ENCODE data around the gene GATD1.

Gene GATD1

DNA sequence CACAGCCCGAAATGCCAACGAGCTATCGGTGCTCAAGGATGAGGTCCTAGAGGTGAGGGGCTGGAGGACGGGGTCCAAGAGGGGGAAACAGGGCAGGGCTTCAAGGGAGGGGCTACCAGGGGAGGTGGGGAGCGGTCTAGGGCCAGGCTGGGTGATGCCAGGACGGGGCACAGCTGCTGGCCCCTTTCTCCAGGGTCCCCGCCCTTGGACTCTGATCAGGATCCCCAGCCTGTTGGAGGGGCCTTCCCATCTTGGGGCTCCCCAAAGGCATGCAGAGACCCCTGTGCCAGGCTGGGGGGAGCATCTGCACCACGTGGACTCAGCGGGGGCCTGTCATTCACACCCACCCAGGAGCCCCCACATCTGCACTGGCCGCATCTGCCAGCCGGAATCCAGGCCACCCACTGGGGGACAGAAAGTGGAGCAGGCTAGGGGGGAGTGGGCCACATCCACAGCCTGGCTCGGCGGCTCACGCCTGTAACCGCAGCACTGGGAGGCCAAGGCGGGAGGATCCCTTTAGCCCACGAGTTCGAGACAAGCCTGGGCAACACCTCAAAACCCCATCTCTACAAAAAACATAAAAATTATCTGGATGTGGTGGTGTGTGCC is 52.4 kb downstream of the GATD1 start:
- TF ChIP-seq ZNF433 (tag by site-specific recombination; IDR thresholded peaks at IDR 0.05; ENCODE audit: low read depth) = no peak
- TF ChIP-seq MZF1 (tag by site-specific recombination; IDR thresholded peaks at IDR 0.05; ENCODE audit: borderline replicate concordance) = no peak
- TF ChIP-seq, protein P1, sequence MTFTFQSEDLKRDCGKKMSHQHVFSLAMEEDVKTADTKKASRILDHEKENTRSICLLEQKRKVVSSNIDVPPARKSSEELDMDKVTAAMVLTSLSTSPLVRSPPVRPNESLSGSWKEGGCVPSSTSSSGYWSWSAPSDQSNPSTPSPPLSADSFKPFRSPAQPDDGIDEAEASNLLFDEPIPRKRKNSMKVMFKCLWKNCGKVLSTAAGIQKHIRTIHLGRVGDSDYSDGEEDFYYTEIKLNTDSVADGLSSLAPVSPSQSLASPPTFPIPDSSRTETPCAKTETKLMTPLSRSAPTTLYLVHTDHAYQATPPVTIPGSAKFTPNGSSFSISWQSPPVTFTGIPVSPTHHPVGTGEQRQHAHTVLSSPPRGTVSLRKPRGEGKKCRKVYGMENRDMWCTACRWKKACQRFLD (tag by site-specific recombination; IDR thresholded peaks at IDR 0.05) = no peak
- no peak for TF ChIP-seq ZNF24 (tag by site-specific recombination; IDR thresholded peaks at IDR 0.05)
- TF ChIP-seq ZNF791 (tag by site-specific recombination; IDR thresholded peaks at IDR 0.05) = no peak
- no peak for TF ChIP-seq TCF7L2 (IDR thresholded peaks at IDR 0.05; ENCODE audit: borderline replicate concordance, low read depth, low read length)
- TF ChIP-seq ZNF596 (tag by site-specific recombination; IDR thresholded peaks at IDR 0.05) = no peak
- TF ChIP-seq ZNF677 (tag by site-specific recombination; IDR thresholded peaks at IDR 0.05) = no peak
- TF ChIP-seq ZNF132 (tag by site-specific recombination; IDR thresholded peaks at IDR 0.05; ENCODE audit: borderline replicate concordance) = no peak
- TF ChIP-seq GLI2 (tag by site-specific recombination; IDR thresholded peaks at IDR 0.05; ENCODE audit: borderline replicate concordance, low read depth) = no peak
- TF ChIP-seq ZNF157 (tag by site-specific recombination; IDR thresholded peaks at IDR 0.05) = no peak
- Histone ChIP-seq H3K36me3 (ENCODE audit: control insufficient read depth in 2 of 2, insufficient read depth in 1 of 2, low read length in 2 of 2) (no peaks in the 10 kb centered on the region), H3K27ac (ENCODE audit: extremely low read depth, low read depth, low read length) (no peak overlapping the region), H3K4me3 (ENCODE audit: low read depth, low read length) (no peak overlapping the region), H3K9me3 (ENCODE audit: control insufficient read depth, insufficient read depth, low read depth, low read length) (no peaks in the 10 kb centered on the region), H3K4me1 (ENCODE audit: control insufficient read depth, insufficient read depth, low read length) (no peaks in the 10 kb centered on the region; the same call in 1 of the 2 replicates)
- ChIA-PET CTCF (interaction anchor here (0.6 to 3.3 kb wide), 5 partner anchors 29 to 170 kb away, joined by 3 to 28 read pairs (median 5); partner anchors contain the start of genes DEAF1 and TMEM80), POLR2A (interaction anchor here (1.5 kb wide), 1 partner anchor 149 kb away, joined by 3 read pairs; no protein-coding TSS in a partner anchor)

GRCh38 chr11:724049-724777 is 53.1 kb downstream of the GATD1 start:
- TF ChIP-seq ZNF211 (tag by site-specific recombination; IDR thresholded peaks at IDR 0.05; ENCODE audit: low read depth) = no peak
- peak; percentile 30; the same call in 1 of the 2 replicates for TF ChIP-seq ZFHX2 (tag by site-specific recombination; conservative IDR thresholded peaks at IDR 0.05)
- no peak for TF ChIP-seq ZSCAN30 (tag by site-specific recombination; IDR thresholded peaks at IDR 0.05)
- TF ChIP-seq ZNF785 (tag by site-specific recombination; IDR thresholded peaks at IDR 0.05) = no peak
- TF ChIP-seq HOXD13 (CRISPR knock-in tag; IDR thresholded peaks at IDR 0.05; ENCODE audit: borderline replicate concordance) = no peak
- peak; percentile 74 for TF ChIP-seq KLF9 (tag by site-specific recombination; IDR thresholded peaks at IDR 0.05; ENCODE audit: low read depth)
- 0 out of 2 replicates have a peak, but pooled peaks have one; percentile 39 for TF ChIP-seq PBX3 (CRISPR knock-in tag; IDR thresholded peaks at IDR 0.05)
- POLR2A ChIA-PET = interaction anchor here (0.6 to 3.2 kb wide), 3 partner anchors 28 to 148 kb away, joined by 3 to 16 read pairs (median 3); partner anchors contain the start of gene TMEM80
- Histone ChIP-seq H3K4me1 (ENCODE audit: control insufficient read depth, insufficient read depth, low read length) (no peaks in the 10 kb centered on the region; the same call in 1 of the 2 replicates), H3K36me3 (ENCODE audit: control insufficient read depth in 2 of 2, insufficient read depth in 1 of 2, low read length in 2 of 2) (no peaks in the 10 kb centered on the region), H3K4me3 (ENCODE audit: low read depth, low read length) (no peak overlapping the region), H3K9me3 (ENCODE audit: control insufficient read depth, insufficient read depth, low read depth, low read length) (no peaks in the 10 kb centered on the region), H3K27ac (ENCODE audit: extremely low read depth, low read depth, low read length) (no peak overlapping the region)
- CTCF ChIA-PET = interaction anchor here (0.5 to 3.8 kb wide), 13 partner anchors 13 to 188 kb away, joined by 3 to 28 read pairs (median 4); partner anchors contain the start of genes DEAF1, EPS8L2 and TMEM80

Measured in HEK293 (cell line).